K562 (cell line): ENCODE results near the gene OR10P1. TPM values are rescaled to one million over a fixed set of nuclear protein-coding genes. Genes with fewer than 3 reads are reported as not detected.

Source experiments
- ATAC-seq: fragments of 200-7000 bp; cut with Tn5 transposase; 3 replicates; pipeline ENCODE4 v1.9.1; 2020; ENCODE audit warnings: moderate library complexity
- BruUV-seq: library from RNA; stranded (reverse); fragments of 400-500 nt; replicated peaks from 2 replicates; lab custom pipeline; 2021; lab: Mats Ljungman, UMichigan
- CTCF ChIA-PET: fragments of 300-600 bp; formaldehyde crosslinking; extraction: SDS; loops from one replicate; lab custom pipeline; 2021; ENCODE audit warnings: low intra/inter-chr PET ratio; lab: Yijun Ruan, JAX
- POLR2A ChIA-PET: fragments of 300-600, 350-650 bp; sonication (Branson Sonifier 250); formaldehyde crosslinking; extraction: SDS; loops from one replicate; lab custom pipeline; 2021; ENCODE audit warnings: antibody characterized with exemption, inconsistent platforms; lab: Yijun Ruan, JAX
- DNase-seq, 4 experiments: peaks; one replicate each; pipeline versions ENCODE4 v3.0.0 to v3.0.0-alpha.2; 2011 to 2018; ENCODE audit warnings: low spot score in 3 of 4, mixed read lengths in 3 of 4; ENCODE audit errors: extremely low read depth in 1 of 4
- FAIRE-seq: peaks from 2 replicates; lab custom pipeline; 2011; peaks lifted over from hg19 to GRCh38; lab: Jason Lieb, UNC
- H2AFZ ChIP-seq: 2 replicates; pipeline ENCODE4 v1.6.0; 2011; ENCODE audit warnings: low read depth, low read length, control low read depth, inconsistent platforms
- H3K27ac ChIP-seq: fragments of 200-600 bp; 3 replicates; pipeline ENCODE4 v1.8.0; 2011; ENCODE audit warnings: low read depth, mild to moderate bottlenecking, control low read depth, inconsistent platforms, low read length, moderate library complexity, mixed read lengths; ENCODE audit errors: extremely low read depth
- H3K27me3 ChIP-seq, 2 experiments: fragments of 300-600 bp in 1 of 2; 2 replicates in 1 of 2; 3 replicates in 1 of 2; pipeline versions ENCODE4 v1.6.0 to v1.8.0; 2011; ENCODE audit warnings: inconsistent platforms in 2 of 2, low read length in 2 of 2, mild to moderate bottlenecking in 1 of 2, mixed read lengths in 1 of 2, moderate library complexity in 1 of 2; ENCODE audit not compliant: control insufficient read depth in 2 of 2, insufficient read depth in 2 of 2
- H3K36me3 ChIP-seq: fragments of 300-600 bp; 3 replicates; pipeline ENCODE4 v1.8.0; 2011; ENCODE audit warnings: mild to moderate bottlenecking, low read length, inconsistent platforms; ENCODE audit not compliant: control insufficient read depth, insufficient read depth
- H3K4me1 ChIP-seq, 2 experiments: fragments of 200-600 bp in 1 of 2; replicated peaks in 1 of 2; 2 replicates in 1 of 2; 3 replicates in 1 of 2; pipeline versions ENCODE4 v1.5.1 to v1.8.0; 2011; ENCODE audit warnings: inconsistent platforms in 2 of 2, low read length in 2 of 2, mild to moderate bottlenecking in 1 of 2, mixed read lengths in 1 of 2, moderate library complexity in 1 of 2; ENCODE audit not compliant: control insufficient read depth in 2 of 2, insufficient read depth in 2 of 2
- H3K4me2 ChIP-seq: 2 replicates; pipeline ENCODE4 v1.6.1; 2011; ENCODE audit warnings: low read length, control low read depth, inconsistent platforms, mixed read lengths; ENCODE audit not compliant: insufficient read depth
- H3K4me3 ChIP-seq: fragments of 200-600 bp; sonication (generic), shearing (Covaris generic); 2 replicates; pipeline ENCODE4 v1.5.1; 2016; ENCODE audit warnings: control low read depth, inconsistent platforms
- H3K79me2 ChIP-seq: fragments of 200-600 bp; 3 replicates; pipeline ENCODE4 v1.8.0; 2011; ENCODE audit warnings: low read length, inconsistent platforms; ENCODE audit not compliant: control insufficient read depth, insufficient read depth
- H3K9ac ChIP-seq, 2 experiments: 2 replicates each; pipeline versions ENCODE4 v1.6.0 to v1.6.1; 2011; ENCODE audit warnings: low read depth in 2 of 2, low read length in 2 of 2, control low read depth in 1 of 2, inconsistent platforms in 1 of 2, mild to moderate bottlenecking in 1 of 2, mixed read lengths in 1 of 2; ENCODE audit not compliant: insufficient read depth in 1 of 2
- H3K9me1 ChIP-seq: one replicate; pipeline ENCODE4 v1.6.0; 2011; ENCODE audit warnings: inconsistent platforms, mild to moderate bottlenecking, low read length, moderate library complexity; ENCODE audit not compliant: control insufficient read depth, insufficient read depth
- H3K9me3 ChIP-seq: replicated peaks from 2 replicates; pipeline ENCODE4 v1.5.1; 2011; ENCODE audit warnings: low read depth, low read length, inconsistent platforms; ENCODE audit not compliant: control insufficient read depth, insufficient read depth
- H4K20me1 ChIP-seq: replicated peaks from 2 replicates; pipeline ENCODE4 v1.6.1; 2011; ENCODE audit warnings: low read length, inconsistent platforms, mixed read lengths; ENCODE audit not compliant: control insufficient read depth, insufficient read depth
- BACH1 ChIP-seq: fragments of 200-800 bp; sonication (Bioruptor generic); IDR thresholded peaks from 2 replicates; pipeline ENCODE4 v1.6.1; 2016; ENCODE audit warnings: missing genetic modification characterization, missing compliant biosample characterization
- CHCHD3 ChIP-seq: fragments of 250-450 bp; sonication (Bioruptor Pico); IDR thresholded peaks from 2 replicates; pipeline ENCODE4 v2.1.2; 2022; ENCODE audit warnings: mild to moderate bottlenecking
- CREB1 ChIP-seq, 2 experiments: sonication (generic) in 1 of 2; formaldehyde crosslinking in 1 of 2; IDR thresholded peaks; 2 replicates each; pipeline versions ENCODE4 v1.6.1 to v1.8.0; 2012 to 2022; ENCODE audit warnings: inconsistent platforms in 1 of 2, mild to moderate bottlenecking in 1 of 2, missing genetic modification reagents in 1 of 2, moderate library complexity in 1 of 2
- ELF2 ChIP-seq: fragments of 250-450 bp; sonication (Bioruptor Pico); IDR thresholded peaks from 2 replicates; pipeline ENCODE4 v1.5.0; 2021; ENCODE audit warnings: mild to moderate bottlenecking
- EZH2 ChIP-seq: IDR thresholded peaks from 2 replicates; pipeline ENCODE4 v1.6.1; 2012; ENCODE audit warnings: low read depth, mild to moderate bottlenecking, inconsistent platforms, low read length, borderline replicate concordance
- FOXJ3 ChIP-seq: sonication (generic); formaldehyde crosslinking; IDR thresholded peaks from 2 replicates; pipeline ENCODE4 v1.4.0; 2020; ENCODE audit warnings: mild to moderate bottlenecking, missing genetic modification reagents
- ILK ChIP-seq: fragments of 450-650 bp; IDR thresholded peaks from 2 replicates; pipeline ENCODE4 v1.6.1; 2016; ENCODE audit warnings: missing genetic modification characterization, low read depth, mild to moderate bottlenecking, missing compliant biosample characterization, moderate library complexity, borderline replicate concordance
- KLF16 ChIP-seq: IDR thresholded peaks from 2 replicates; pipeline ENCODE4 v1.6.1; 2016; ENCODE audit warnings: antibody characterized with exemption
- LARP7 ChIP-seq: fragments of 450-650 bp; IDR thresholded peaks from 2 replicates; pipeline ENCODE4 v1.6.1; 2016
- MIER1 ChIP-seq: fragments of 450-650 bp; IDR thresholded peaks from 2 replicates; pipeline ENCODE4 v1.6.1; 2016; ENCODE audit warnings: antibody characterized with exemption, mild to moderate bottlenecking, low read depth
- SMARCB1 ChIP-seq: IDR thresholded peaks from 2 replicates; pipeline ENCODE4 v1.6.1; 2011; ENCODE audit warnings: improper control_type of control experiment, low read depth; ENCODE audit not compliant: insufficient read length
- ZBTB43 ChIP-seq: sonication (generic); formaldehyde crosslinking; IDR thresholded peaks from 2 replicates; pipeline ENCODE4 v1.8.0; 2023; ENCODE audit warnings: mild to moderate bottlenecking, missing genetic modification reagents
- ZNF253 ChIP-seq: fragments of 250-450 bp; sonication (Bioruptor Pico); conservative IDR thresholded peaks from 2 replicates; pipeline ENCODE4 v1.6.1; 2021; ENCODE audit warnings: mild to moderate bottlenecking
- ZNF280B ChIP-seq: fragments of 250-450 bp; sonication (Bioruptor Pico); IDR thresholded peaks from 2 replicates; pipeline ENCODE4 v1.5.1; 2021; ENCODE audit warnings: mild to moderate bottlenecking
- WGBS: fragments of 100-300 bp; shearing (Covaris generic); methylation state at CpG from one replicate; pipeline ENCODE4 v1.1.6; 2016; ENCODE audit warnings: low coverage, mixed read lengths; ENCODE audit not compliant: insufficient coverage; ENCODE audit errors: missing lambda C conversion rate; 5-methylcytosine and 5-hydroxymethylcytosine counted together
- in situ Hi-C: fragments of 300-500 bp; cut with MboI; formaldehyde crosslinking; loops from 4 replicates; pipeline ENCODE4 v1.15.0; 2018; ENCODE audit warnings: inconsistent platforms, mixed read lengths
- intact Hi-C: fragments of 100-400 bp; cut with micrococcal nuclease; formaldehyde crosslinking; loops from 2 replicates; pipeline ENCODE4 v1.14.2; 2022
- polyA plus RNA-seq, 8 experiments: library from polyadenylated mRNA; depleted of rRNA in 4 of 8; stranded (reverse) in 5 of 8; unstranded in 3 of 8; fragments of >200 nt; fragmentation: Nextera tagmentation in 2 of 8; fragmentation: Illumina TruSeq in 1 of 8; extraction: Ambion mirVana in 2 of 8; extraction: Trizol in 1 of 8; gene quantifications; 2 replicates each; pipeline versions ENCODE4 v1.2.1 to v1.2.3, GENCODE V29; 2011 to 2014; ENCODE audit warnings: inconsistent platforms in 1 of 8, missing spikeins in 1 of 8
- total RNA-seq, 7 experiments: library from RNA; depleted of rRNA in 6 of 7; stranded (reverse); fragments of >200 nt in 6 of 7; fragmentation: Illumina TruSeq in 2 of 7; extraction: Trizol in 2 of 7; gene quantifications; 2 replicates each; pipeline versions ENCODE4 v1.2.1 to v1.2.3, GENCODE V29; 2011 to 2021; ENCODE audit warnings: low replicate concordance in 1 of 7
- TF ChIP-seq, protein P1 (sequence below): fragments of 250-450 bp; sonication (Bioruptor Pico); IDR thresholded peaks from 2 replicates; pipeline ENCODE4 v1.6.1; 2021; ENCODE audit warnings: mild to moderate bottlenecking

Gene OR10P1
- total and polyA plus RNA-seq, 9 of the 15 experiments (the other 6 are each of a cell fraction or from before 2014, with no cell fraction given): not detected

- Histone ChIP-seq H2AFZ (no peak overlapping the region), H4K20me1 (peaks cover 5% of the 10 kb centered on the region; the same call in 1 of the 2 replicates), H3K4me3 (no peak overlapping the region), H3K9me1 (no peaks in the 10 kb centered on the region), H3K4me2 (no peak overlapping the region), H3K27ac (no peak overlapping the region), H3K9me3 (no peaks in the 10 kb centered on the region), H3K27me3 (peaks cover 16 to 31% of the 10 kb centered on the region in 2 experiments; a peak in 4 of 5 replicates), H3K4me1 (no peaks in the 10 kb centered on the region), H3K36me3 (no peaks in the 10 kb centered on the region), H3K9ac (no peak overlapping the region), H3K79me2 (no peaks in the 10 kb centered on the region)
- no TSS peak for BruUV-seq
- CTCF ChIA-PET: no interaction called here
- in situ Hi-C loops (no loop called here), intact Hi-C loops (no loop called here)
- FAIRE-seq (no peak), ATAC-seq (no peak), DNase-seq (no peak)
- WGBS: 3% methylated on average over 4 of the region's 4 CpGs
- POLR2A ChIA-PET: no interaction called here
- TF ChIP-seq, protein P1, sequence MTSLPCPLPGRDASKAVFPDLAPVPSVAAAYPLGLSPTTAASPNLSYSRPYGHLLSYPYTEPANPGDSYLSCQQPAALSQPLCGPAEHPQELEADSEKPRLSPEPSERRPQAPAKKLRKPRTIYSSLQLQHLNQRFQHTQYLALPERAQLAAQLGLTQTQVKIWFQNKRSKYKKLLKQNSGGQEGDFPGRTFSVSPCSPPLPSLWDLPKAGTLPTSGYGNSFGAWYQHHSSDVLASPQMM: no peak
- TF ChIP-seq MIER1 (no peak), ZBTB43 (CRISPR knock-in tag) (no peak), EZH2 (no peak), CREB1 (IDR thresholded peaks at IDR 0.05) (no peak), CREB1 (CRISPR knock-in tag; IDR thresholded peaks at IDR 0.05) (no peak), ILK (tag) (no peak), FOXJ3 (CRISPR knock-in tag) (no peak), KLF16 (no peak), CHCHD3 (CRISPR knock-in tag) (no peak), ZNF253 (CRISPR knock-in tag) (no peak), LARP7 (no peak), ELF2 (CRISPR knock-in tag) (no peak), BACH1 (no peak), SMARCB1 (no peak), ZNF280B (CRISPR knock-in tag) (no peak)
- TF ChIP-seq, all 486 proteins: peak for 0
Measured at GRCh38 chr12:55633151-55633550, 3.5 kb upstream of the OR10P1 start.
